ENCODE data around the gene DYRK4. TPM values are rescaled to one million over a fixed set of nuclear protein-coding genes. Genes with fewer than 3 reads are reported as not detected.

The DYRK4 gene
- total and polyA plus RNA-seq, 2 of the 8 experiments (the other 6 are each of a cell fraction or from before 2014, with no cell fraction given) = 10.5 to 11.4 TPM

DNA sequence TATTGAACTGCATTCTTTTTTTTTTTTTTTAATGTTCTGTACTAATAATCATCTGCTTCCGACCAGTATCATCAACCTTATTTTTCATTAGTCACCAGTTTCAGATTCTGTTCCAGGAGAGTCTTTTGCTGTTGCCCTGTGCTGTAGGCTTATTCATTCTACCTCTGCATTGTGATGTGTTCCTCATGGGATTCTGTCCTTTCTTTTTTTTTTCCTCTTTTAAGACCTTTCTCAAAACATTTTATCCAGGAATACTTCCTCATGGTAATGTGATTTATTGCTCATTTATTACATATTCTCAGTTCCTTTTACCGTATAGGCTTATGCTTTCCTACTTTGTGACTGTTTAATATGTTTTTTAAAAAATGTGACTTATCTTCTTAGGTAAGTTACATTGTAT lies 91.7 kb downstream of the DYRK4 start (continued):
- no peak for TF ChIP-seq BACH1 (IDR thresholded peaks at IDR 0.05; ENCODE audit: low read length)
- no peak for TF ChIP-seq CREB1 (IDR thresholded peaks at IDR 0.05)
- TF ChIP-seq SIRT6 (IDR thresholded peaks at IDR 0.05; ENCODE audit: low read length) = no peak
- TF ChIP-seq ASH2L (IDR thresholded peaks at IDR 0.05; ENCODE audit: low read length) = no peak
- TF ChIP-seq GTF2F1 (IDR thresholded peaks at IDR 0.05; ENCODE audit: borderline replicate concordance, low read depth, low read length) = no peak
- no peak for TF ChIP-seq RXRA (IDR thresholded peaks at IDR 0.05; ENCODE audit: insufficient read depth, low read depth, low read length)
- no peak for TF ChIP-seq SIN3A (conservative IDR thresholded peaks at IDR 0.05 in 1 of 2, IDR thresholded peaks at IDR 0.05 in 1 of 2; ENCODE audit: low read depth in 1 of 2, low read length in 2 of 2)

Other genes with a start within 250 kb of the DYRK4 start
- gene TIGAR, start 241.0 kb upstream of the DYRK4 start, total RNA-seq (2021; fragmentation: NEBNext Ultra II Directional; extraction: Animal tissue kit (Norgen Biotek cat#: 25700)) = 26.4 and 27.6 TPM in 2 replicates
- gene TIGAR, start 241.0 kb upstream of the DYRK4 start, polyA plus RNA-seq (2011; rRNA removed) = 1.8 and 3.8 TPM in 2 replicates
- gene FGF23, start 182.5 kb upstream of the DYRK4 start, total RNA-seq (2021; fragmentation: NEBNext Ultra II Directional; extraction: Animal tissue kit (Norgen Biotek cat#: 25700)) = 0.42 and 0.67 TPM in 2 replicates
- gene FGF23, start 182.5 kb upstream of the DYRK4 start, polyA plus RNA-seq (2011; rRNA removed) = 0.35 and 0.53 TPM in 2 replicates
- not detected in 2 replicates for gene FGF6, start 116.4 kb upstream of the DYRK4 start, total RNA-seq (2021; fragmentation: NEBNext Ultra II Directional; extraction: Animal tissue kit (Norgen Biotek cat#: 25700))
- gene FGF6, start 116.4 kb upstream of the DYRK4 start, polyA plus RNA-seq (2011; rRNA removed) = not detected in 2 replicates
- gene RAD51AP1, start 23.3 kb upstream of the DYRK4 start, total RNA-seq (2021; fragmentation: NEBNext Ultra II Directional; extraction: Animal tissue kit (Norgen Biotek cat#: 25700)) = 42.4 and 48.3 TPM in 2 replicates
- 9.9 and 29.7 TPM in 2 replicates for gene RAD51AP1, start 23.3 kb upstream of the DYRK4 start, polyA plus RNA-seq (2011; rRNA removed)
- 1.0 and 1.3 TPM in 2 replicates for gene AKAP3, start 86.8 kb downstream of the DYRK4 start, total RNA-seq (2021; fragmentation: NEBNext Ultra II Directional; extraction: Animal tissue kit (Norgen Biotek cat#: 25700))
- gene AKAP3, start 86.8 kb downstream of the DYRK4 start, polyA plus RNA-seq (2011; rRNA removed) = 0.54 and 0.63 TPM in 2 replicates
- 67.0 and 67.3 TPM in 2 replicates for gene NDUFA9, start 86.9 kb downstream of the DYRK4 start, total RNA-seq (2021; fragmentation: NEBNext Ultra II Directional; extraction: Animal tissue kit (Norgen Biotek cat#: 25700))
- gene NDUFA9, start 86.9 kb downstream of the DYRK4 start, polyA plus RNA-seq (2011; rRNA removed) = 41.1 and 50.2 TPM in 2 replicates
- gene GALNT8, start 158.2 kb downstream of the DYRK4 start, total RNA-seq (2021; fragmentation: NEBNext Ultra II Directional; extraction: Animal tissue kit (Norgen Biotek cat#: 25700)) = 5.4 and 8.3 TPM in 2 replicates
- 3.2 and 4.7 TPM in 2 replicates for gene GALNT8, start 158.2 kb downstream of the DYRK4 start, polyA plus RNA-seq (2011; rRNA removed)

Data from H1 (cell line).